ENCODE measurements around the gene PCCA.

The PCCA gene

GRCh38 chr13:100333141-100333540 is 244.2 kb downstream of the PCCA start:
- no peak overlapping the region for H3K4me3 ChIP-seq (ENCODE audit: low read depth, low read length)
- no peak for DNase-seq (ENCODE audit: low read depth)
- TF ChIP-seq CTCF (IDR thresholded peaks at IDR 0.05; ENCODE audit: low read depth, low read length, missing control alignments), result no peak

GRCh38 chr13:100334214-100334613 is 245.3 kb downstream of the PCCA start:
- no peak overlapping the region for H3K4me3 ChIP-seq (ENCODE audit: low read depth, low read length)
- no peak for DNase-seq (ENCODE audit: low read depth)
- no peak for TF ChIP-seq CTCF (IDR thresholded peaks at IDR 0.05; ENCODE audit: low read depth, low read length, missing control alignments)

GRCh38 chr13:100336795-100337516 is 248.1 kb downstream of the PCCA start:
- H3K4me3 ChIP-seq (ENCODE audit: low read depth, low read length), result no peak overlapping the region
- no peak for TF ChIP-seq CTCF (IDR thresholded peaks at IDR 0.05; ENCODE audit: low read depth, low read length, missing control alignments)
- no peak for DNase-seq (ENCODE audit: low read depth)

- no peak for DNase-seq (ENCODE audit: low read depth)
- no peak for TF ChIP-seq CTCF (IDR thresholded peaks at IDR 0.05; ENCODE audit: low read depth, low read length, missing control alignments)
- H3K4me3 ChIP-seq (ENCODE audit: low read depth, low read length), result no peak overlapping the region
Measured at GRCh38 chr13:100338275-100338674, 249.4 kb downstream of the PCCA start.

- no peak for TF ChIP-seq CTCF (IDR thresholded peaks at IDR 0.05; ENCODE audit: low read depth, low read length, missing control alignments)
- H3K4me3 ChIP-seq (ENCODE audit: low read depth, low read length), result no peak overlapping the region
- no peak for DNase-seq (ENCODE audit: low read depth)
Measured at GRCh38 chr13:100339411-100339940, 250.6 kb downstream of the PCCA start.

GRCh38 chr13:100340865-100341264 is 252.0 kb downstream of the PCCA start:
- no peak for DNase-seq (ENCODE audit: low read depth)

More at GRCh38 chr13:100340865-100341264, 252.0 kb downstream of the PCCA start:
- no peak for TF ChIP-seq CTCF (IDR thresholded peaks at IDR 0.05; ENCODE audit: low read depth, low read length, missing control alignments)
- H3K4me3 ChIP-seq (ENCODE audit: low read depth, low read length), result no peak overlapping the region

Measured in GM12864 (cell line).